HepG2 (cell line): ENCODE data around the gene LRGUK.

ENCODE experiments used
- EP300 ChIP-seq, 3 experiments: sonication (generic) in 1 of 3; formaldehyde crosslinking in 1 of 3; IDR thresholded peaks; 2 replicates each; pipeline versions ENCODE4 v1.5.1 to v1.6.1; 2011 to 2020; ENCODE audit warnings: low read depth in 2 of 3, low read length in 2 of 3, borderline replicate concordance in 1 of 3, improper control_type of control experiment in 1 of 3, mild to moderate bottlenecking in 1 of 3, missing genetic modification reagents in 1 of 3, moderate library complexity in 1 of 3
- GMEB2 ChIP-seq: IDR thresholded peaks from 2 replicates; pipeline ENCODE4 v1.6.1; 2016; ENCODE audit warnings: missing biosample characterization, missing genetic modification reagents, low read depth
- HDAC2 ChIP-seq: sonication (generic); formaldehyde crosslinking; IDR thresholded peaks from 2 replicates; pipeline ENCODE4 v1.4.0; 2020; ENCODE audit warnings: missing genetic modification reagents
- KAT7 ChIP-seq: IDR thresholded peaks from 2 replicates; pipeline ENCODE4 v1.6.1; 2018; ENCODE audit warnings: borderline replicate concordance, missing compliant biosample characterization
- MTA1 ChIP-seq: sonication (generic); formaldehyde crosslinking; IDR thresholded peaks from 2 replicates; pipeline ENCODE4 v1.4.0; 2020; ENCODE audit warnings: missing genetic modification reagents, mild to moderate bottlenecking, borderline replicate concordance
- TBP ChIP-seq: sonication (generic); formaldehyde crosslinking; IDR thresholded peaks from 2 replicates; pipeline ENCODE4 v1.5.0; 2020; ENCODE audit warnings: missing genetic modification reagents
- ZNF30 ChIP-seq: sonication (generic); formaldehyde crosslinking; IDR thresholded peaks from 2 replicates; pipeline ENCODE4 v1.5.0; 2020; ENCODE audit warnings: mild to moderate bottlenecking, missing genetic modification reagents
- TF ChIP-seq, protein P1 (sequence below): sonication (generic); formaldehyde crosslinking; IDR thresholded peaks from 2 replicates; pipeline ENCODE4 v1.5.0; 2020; ENCODE audit warnings: mild to moderate bottlenecking, missing genetic modification reagents, moderate library complexity
- TF ChIP-seq, protein P2 (sequence below): sonication (generic); formaldehyde crosslinking; IDR thresholded peaks from 2 replicates; pipeline ENCODE4 v1.9.0; 2021; ENCODE audit warnings: missing genetic modification reagents, borderline replicate concordance

GRCh38 chr7:134182078-134182477 lies 54.9 kb downstream of the LRGUK start:
- TF ChIP-seq KAT7 (CRISPR knock-in tag) (no peak), EP300 (IDR thresholded peaks at IDR 0.05; ENCODE audit: low read depth in 2 of 2, low read length in 2 of 2) (no peak), EP300 (CRISPR knock-in tag; IDR thresholded peaks at IDR 0.05; ENCODE audit: borderline replicate concordance) (no peak), MTA1 (CRISPR knock-in tag) (no peak), TBP (no peak), GMEB2 (no peak), ZNF30 (CRISPR knock-in tag) (no peak), HDAC2 (no peak)
- TF ChIP-seq, protein P1, sequence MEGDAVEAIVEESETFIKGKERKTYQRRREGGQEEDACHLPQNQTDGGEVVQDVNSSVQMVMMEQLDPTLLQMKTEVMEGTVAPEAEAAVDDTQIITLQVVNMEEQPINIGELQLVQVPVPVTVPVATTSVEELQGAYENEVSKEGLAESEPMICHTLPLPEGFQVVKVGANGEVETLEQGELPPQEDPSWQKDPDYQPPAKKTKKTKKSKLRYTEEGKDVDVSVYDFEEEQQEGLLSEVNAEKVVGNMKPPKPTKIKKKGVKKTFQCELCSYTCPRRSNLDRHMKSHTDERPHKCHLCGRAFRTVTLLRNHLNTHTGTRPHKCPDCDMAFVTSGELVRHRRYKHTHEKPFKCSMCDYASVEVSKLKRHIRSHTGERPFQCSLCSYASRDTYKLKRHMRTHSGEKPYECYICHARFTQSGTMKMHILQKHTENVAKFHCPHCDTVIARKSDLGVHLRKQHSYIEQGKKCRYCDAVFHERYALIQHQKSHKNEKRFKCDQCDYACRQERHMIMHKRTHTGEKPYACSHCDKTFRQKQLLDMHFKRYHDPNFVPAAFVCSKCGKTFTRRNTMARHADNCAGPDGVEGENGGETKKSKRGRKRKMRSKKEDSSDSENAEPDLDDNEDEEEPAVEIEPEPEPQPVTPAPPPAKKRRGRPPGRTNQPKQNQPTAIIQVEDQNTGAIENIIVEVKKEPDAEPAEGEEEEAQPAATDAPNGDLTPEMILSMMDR (CRISPR knock-in tag): no peak
- TF ChIP-seq, protein P2, sequence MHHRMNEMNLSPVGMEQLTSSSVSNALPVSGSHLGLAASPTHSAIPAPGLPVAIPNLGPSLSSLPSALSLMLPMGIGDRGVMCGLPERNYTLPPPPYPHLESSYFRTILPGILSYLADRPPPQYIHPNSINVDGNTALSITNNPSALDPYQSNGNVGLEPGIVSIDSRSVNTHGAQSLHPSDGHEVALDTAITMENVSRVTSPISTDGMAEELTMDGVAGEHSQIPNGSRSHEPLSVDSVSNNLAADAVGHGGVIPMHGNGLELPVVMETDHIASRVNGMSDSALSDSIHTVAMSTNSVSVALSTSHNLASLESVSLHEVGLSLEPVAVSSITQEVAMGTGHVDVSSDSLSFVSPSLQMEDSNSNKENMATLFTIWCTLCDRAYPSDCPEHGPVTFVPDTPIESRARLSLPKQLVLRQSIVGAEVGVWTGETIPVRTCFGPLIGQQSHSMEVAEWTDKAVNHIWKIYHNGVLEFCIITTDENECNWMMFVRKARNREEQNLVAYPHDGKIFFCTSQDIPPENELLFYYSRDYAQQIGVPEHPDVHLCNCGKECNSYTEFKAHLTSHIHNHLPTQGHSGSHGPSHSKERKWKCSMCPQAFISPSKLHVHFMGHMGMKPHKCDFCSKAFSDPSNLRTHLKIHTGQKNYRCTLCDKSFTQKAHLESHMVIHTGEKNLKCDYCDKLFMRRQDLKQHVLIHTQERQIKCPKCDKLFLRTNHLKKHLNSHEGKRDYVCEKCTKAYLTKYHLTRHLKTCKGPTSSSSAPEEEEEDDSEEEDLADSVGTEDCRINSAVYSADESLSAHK: no peak
